GM06990 (cell line): ENCODE data around the gene SPEF1.

Experiments used
- DNase-seq: peaks from one replicate; pipeline ENCODE4 v3.0.0-alpha.2; 2011; ENCODE audit not compliant: insufficient read length; ENCODE audit errors: extremely low read depth
- H3K27me3 ChIP-seq: replicated peaks from 2 replicates; pipeline ENCODE4 v1.6.0; 2011; ENCODE audit warnings: low read length; ENCODE audit not compliant: control insufficient read depth, insufficient read depth
- H3K36me3 ChIP-seq: 2 replicates; pipeline ENCODE4 v1.5.1; 2011; ENCODE audit warnings: low read length; ENCODE audit not compliant: control insufficient read depth, insufficient read depth
- H3K4me3 ChIP-seq: replicated peaks from 2 replicates; pipeline ENCODE4 v1.5.1; 2011; ENCODE audit warnings: low read depth, mild to moderate bottlenecking, control low read depth, low read length
- TF ChIP-seq, protein P1 (sequence below): IDR thresholded peaks from 2 replicates; pipeline ENCODE4 v1.5.1; 2011; ENCODE audit warnings: low read length, control low read depth, mild to moderate bottlenecking, inconsistent platforms; ENCODE audit not compliant: insufficient read depth, poor library complexity, severe bottlenecking

SPEF1 gene

GRCh38 chr20:3815703-3816315, 34.6 kb upstream of the SPEF1 start:
- TF ChIP-seq, protein P1, sequence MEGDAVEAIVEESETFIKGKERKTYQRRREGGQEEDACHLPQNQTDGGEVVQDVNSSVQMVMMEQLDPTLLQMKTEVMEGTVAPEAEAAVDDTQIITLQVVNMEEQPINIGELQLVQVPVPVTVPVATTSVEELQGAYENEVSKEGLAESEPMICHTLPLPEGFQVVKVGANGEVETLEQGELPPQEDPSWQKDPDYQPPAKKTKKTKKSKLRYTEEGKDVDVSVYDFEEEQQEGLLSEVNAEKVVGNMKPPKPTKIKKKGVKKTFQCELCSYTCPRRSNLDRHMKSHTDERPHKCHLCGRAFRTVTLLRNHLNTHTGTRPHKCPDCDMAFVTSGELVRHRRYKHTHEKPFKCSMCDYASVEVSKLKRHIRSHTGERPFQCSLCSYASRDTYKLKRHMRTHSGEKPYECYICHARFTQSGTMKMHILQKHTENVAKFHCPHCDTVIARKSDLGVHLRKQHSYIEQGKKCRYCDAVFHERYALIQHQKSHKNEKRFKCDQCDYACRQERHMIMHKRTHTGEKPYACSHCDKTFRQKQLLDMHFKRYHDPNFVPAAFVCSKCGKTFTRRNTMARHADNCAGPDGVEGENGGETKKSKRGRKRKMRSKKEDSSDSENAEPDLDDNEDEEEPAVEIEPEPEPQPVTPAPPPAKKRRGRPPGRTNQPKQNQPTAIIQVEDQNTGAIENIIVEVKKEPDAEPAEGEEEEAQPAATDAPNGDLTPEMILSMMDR = no peak
- Histone ChIP-seq H3K27me3 (no peaks in the 10 kb centered on the region), H3K36me3 (no peaks in the 10 kb centered on the region), H3K4me3 (no peak overlapping the region)
- DNase-seq = no peak

GRCh38 chr20:3814928-3815495, 33.8 kb upstream of the SPEF1 start:
- no peak for DNase-seq
- Histone ChIP-seq H3K36me3 (no peaks in the 10 kb centered on the region), H3K27me3 (no peaks in the 10 kb centered on the region), H3K4me3 (no peak overlapping the region)
- TF ChIP-seq, protein P1 = no peak

DNA sequence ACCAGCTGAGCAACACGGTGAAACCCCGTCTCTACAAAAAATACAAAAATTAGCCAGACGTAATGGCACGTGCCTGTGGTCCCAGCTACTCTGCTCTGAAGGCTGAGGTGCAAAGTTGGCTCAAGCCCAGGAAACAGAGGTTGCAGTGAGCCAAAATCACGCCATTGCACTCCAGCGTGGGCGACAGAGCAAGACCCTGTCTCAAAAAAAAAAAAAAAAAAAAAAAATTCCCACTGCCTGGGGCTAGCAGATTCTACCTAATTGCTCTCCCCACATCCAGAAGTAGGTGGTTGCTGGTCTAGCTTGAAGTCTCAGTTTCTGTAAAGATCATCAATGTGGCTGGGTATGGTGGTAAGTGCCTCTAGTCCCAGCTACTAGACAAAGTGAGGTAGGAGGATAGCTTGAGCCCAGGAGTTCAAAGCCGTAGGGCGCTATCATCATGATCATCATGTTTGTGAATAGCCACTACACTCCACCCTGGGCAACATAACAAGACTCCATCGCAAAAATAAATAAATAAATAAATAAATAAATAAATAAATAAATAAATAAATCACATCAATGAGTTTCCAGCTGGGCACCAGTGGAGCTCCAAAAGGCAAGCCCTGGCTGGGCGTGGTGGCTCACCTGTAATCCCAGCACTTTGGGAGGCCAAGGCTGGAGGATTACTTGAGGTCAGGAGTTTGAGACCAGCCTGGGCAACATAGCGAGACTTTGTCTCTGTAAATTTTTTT, 32.8 kb upstream of the SPEF1 start:
- Histone ChIP-seq H3K36me3 (no peaks in the 10 kb centered on the region), H3K4me3 (no peak overlapping the region), H3K27me3 (no peaks in the 10 kb centered on the region)
- TF ChIP-seq, protein P1 = no peak
- DNase-seq = no peak

DNA sequence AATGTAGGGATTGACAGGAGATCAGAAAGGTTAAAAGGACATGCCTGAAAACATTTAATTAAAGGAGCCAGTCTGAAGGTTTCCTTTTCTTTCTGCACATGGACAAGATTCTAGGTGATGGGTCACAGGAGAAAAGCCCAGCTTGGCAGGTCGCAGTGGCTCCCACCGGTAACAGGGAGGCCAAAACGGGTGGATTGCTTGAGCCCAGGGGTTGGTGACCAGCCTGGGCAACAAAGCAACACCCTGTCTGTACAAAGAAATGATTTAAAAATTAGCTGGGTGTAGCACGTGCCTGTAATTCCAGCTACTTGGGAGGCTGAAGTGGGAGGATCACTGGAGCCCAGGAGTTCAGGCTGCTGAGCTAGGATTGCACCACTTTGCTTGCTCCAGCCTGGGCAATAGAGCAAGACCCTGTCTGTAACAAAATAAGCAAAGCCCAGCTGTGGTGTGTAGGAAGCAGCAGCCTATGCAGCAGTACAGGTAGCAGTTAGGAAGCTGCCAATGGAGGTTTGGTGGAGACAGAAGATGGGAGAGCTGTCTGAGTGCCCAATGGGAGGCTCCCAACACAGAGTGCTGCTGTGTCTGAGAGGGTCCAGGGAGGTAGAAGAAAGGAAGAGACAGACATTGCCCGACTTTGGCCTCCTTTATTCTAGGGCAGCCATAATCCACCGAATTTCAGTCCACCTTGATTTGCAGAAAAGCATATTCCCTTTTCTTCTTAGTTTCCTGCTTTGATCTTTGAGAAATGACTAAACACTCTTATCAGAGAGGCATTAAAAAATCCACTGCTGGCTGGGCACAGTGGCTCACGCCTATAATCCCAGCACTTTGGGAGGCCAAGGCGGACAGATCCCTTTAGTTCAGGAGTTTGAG, 32.0 kb upstream of the SPEF1 start:
- no peak for DNase-seq
- no peaks in the 10 kb centered on the region for H3K36me3 ChIP-seq
- H3K27me3 ChIP-seq = no peaks in the 10 kb centered on the region
- TF ChIP-seq, protein P1 = no peak
- no peak overlapping the region for H3K4me3 ChIP-seq

DNA sequence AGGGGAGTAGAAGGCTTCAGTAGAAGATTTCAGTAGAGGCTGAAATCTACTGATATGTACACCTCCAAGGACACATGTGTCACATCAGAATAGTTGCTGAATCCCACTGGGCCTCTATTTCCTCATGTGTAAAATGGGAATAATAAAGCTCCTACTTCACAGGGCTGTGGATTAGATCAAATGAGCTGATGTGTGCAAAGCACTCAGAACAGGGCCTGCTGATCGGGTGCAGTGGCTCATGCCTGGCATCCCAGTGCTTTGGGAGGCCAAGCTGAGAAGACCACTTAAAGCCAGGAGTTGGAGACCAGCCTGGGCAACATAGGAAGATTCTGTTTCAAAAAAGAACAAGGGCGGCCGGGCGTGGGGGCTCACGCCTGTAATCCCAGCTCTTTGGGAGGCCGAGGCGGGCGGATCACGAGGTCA, 31.0 kb upstream of the SPEF1 start:
- no peaks in the 10 kb centered on the region for H3K36me3 ChIP-seq
- H3K27me3 ChIP-seq = no peaks in the 10 kb centered on the region
- H3K4me3 ChIP-seq = no peak overlapping the region
- TF ChIP-seq, protein P1 = no peak
- no peak for DNase-seq
